Measurements from ENCODE around the gene PLD5. TPM values are rescaled to one million over a fixed set of nuclear protein-coding genes. Genes with fewer than 3 reads are reported as not detected.

Gene PLD5
- total and polyA plus RNA-seq, 3 experiments from 2014 or later = not detected

DNA sequence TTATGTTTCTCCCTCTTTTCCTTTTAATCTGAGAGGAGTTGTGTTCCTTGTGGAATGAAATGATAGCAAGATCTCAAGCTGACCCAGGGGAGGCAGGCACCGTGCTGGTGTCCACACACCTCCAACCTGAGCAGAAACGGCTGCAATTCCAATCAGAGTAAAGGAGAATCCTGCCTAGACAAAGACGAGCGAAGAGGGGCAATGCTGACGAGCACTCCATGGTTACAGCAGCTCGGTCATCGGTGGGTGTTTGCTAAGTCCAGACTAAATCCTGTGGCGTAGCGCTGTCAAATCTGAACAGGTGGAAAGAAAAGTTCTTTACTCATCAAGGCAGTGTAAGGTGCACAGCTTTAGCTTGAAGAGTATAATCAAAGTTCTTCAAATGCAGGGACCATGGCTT lies 74.8 kb downstream of the PLD5 start:
- Mint-ChIP-seq H3K4me1 (no peaks in the 10 kb centered on the region), H3K27ac (no peak overlapping the region), H3K36me3 (no peaks in the 10 kb centered on the region), H3K4me3 (no peak overlapping the region), H3K27me3 (peaks cover 7 to 16% of the 10 kb centered on the region in 2 donors), H3K9me3 (no peaks in the 10 kb centered on the region)
- H3K36me3 ChIP-seq (ENCODE audit: insufficient read depth, low read length) = no peaks in the 10 kb centered on the region
- POLR2A ChIA-PET = no interaction called here
- H3K9me3 ChIP-seq (ENCODE audit: low read length) = no peaks in the 10 kb centered on the region
- H3K27ac ChIP-seq (ENCODE audit: low read depth, low read length) = no peak overlapping the region
- no peaks in the 10 kb centered on the region for H3K27me3 ChIP-seq (ENCODE audit: insufficient read depth, low read length, poor library complexity, severe bottlenecking)
- CTCF ChIA-PET = no interaction called here
- H3K4me1 ChIP-seq (ENCODE audit: insufficient read depth, low read length) = no peaks in the 10 kb centered on the region
- H3K4me3 ChIP-seq (ENCODE audit: low read length) = no peak overlapping the region
- DNase-seq = no peak

DNA sequence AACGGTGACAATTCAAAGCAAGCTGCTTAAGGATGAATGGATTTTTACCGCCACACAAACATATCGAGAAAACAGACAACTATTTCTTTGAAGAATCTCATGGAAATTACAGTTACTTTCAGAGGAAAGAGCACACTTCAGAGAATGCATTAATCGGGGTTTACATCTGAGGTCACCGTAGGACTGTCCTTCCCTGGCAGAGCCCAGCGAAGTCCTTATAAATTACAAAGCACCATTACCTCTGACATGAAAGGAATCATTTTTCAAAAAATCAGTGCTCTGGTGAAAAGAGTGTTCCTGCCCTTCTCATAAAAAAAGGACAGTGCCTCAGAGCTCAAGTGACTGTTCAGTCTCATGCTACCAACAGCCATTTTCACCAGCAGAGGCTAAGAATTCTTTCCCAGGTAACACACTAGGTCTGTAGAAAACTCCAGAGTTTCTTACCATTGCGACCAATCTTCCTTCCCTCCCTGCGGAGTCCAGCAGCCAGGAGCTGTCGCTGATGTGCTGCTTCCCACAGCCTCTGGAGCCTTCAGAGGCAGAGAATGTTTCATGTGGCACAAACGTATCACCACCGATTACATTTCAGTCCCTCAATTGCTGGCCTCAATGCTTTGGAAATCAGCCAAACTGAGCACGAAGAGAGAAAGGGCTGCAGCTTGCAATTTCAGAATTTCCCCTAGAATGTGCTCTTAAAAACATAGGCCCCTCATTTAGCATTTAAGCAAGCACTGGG lies 75.4 kb downstream of the PLD5 start:
- H3K27ac Mint-ChIP-seq = no peak overlapping the region
- no peak for DNase-seq
- Histone ChIP-seq H3K9me3 (ENCODE audit: low read length) (no peaks in the 10 kb centered on the region), H3K4me3 (ENCODE audit: low read length) (no peak overlapping the region), H3K36me3 (ENCODE audit: insufficient read depth, low read length) (no peaks in the 10 kb centered on the region), H3K27me3 (ENCODE audit: insufficient read depth, low read length, poor library complexity, severe bottlenecking) (no peaks in the 10 kb centered on the region), H3K27ac (ENCODE audit: low read depth, low read length) (no peak overlapping the region), H3K4me1 (ENCODE audit: insufficient read depth, low read length) (no peaks in the 10 kb centered on the region)
- H3K4me3 Mint-ChIP-seq = no peak overlapping the region
- peaks cover 7 to 16% of the 10 kb centered on the region in 2 donors for H3K27me3 Mint-ChIP-seq
- no peaks in the 10 kb centered on the region for H3K9me3 Mint-ChIP-seq
- CTCF ChIA-PET = no interaction called here
- H3K4me1 Mint-ChIP-seq = no peaks in the 10 kb centered on the region
- H3K36me3 Mint-ChIP-seq = no peaks in the 10 kb centered on the region
- POLR2A ChIA-PET = no interaction called here

DNA sequence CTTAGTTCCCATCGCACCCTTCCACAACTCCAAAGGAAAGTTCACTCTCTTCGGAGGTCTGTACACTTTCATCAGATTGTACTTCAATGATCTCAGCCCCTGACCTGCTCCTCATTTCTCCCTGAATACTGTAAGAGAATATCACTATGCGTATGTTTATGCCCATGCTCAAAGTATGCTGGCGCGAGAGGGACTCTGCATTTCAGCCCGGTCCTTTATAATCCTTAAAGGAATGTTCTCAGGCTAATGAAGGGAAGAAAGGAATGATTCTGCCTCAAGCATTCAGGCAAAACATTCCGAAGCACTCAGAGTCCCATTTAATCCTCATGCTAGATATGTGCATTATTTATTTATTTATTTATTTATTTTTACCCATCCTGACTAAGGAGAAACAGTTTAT lies 76.8 kb downstream of the PLD5 start:
- peaks cover 7 to 16% of the 10 kb centered on the region in 2 donors for H3K27me3 Mint-ChIP-seq
- CTCF ChIA-PET = no interaction called here
- Histone ChIP-seq H3K4me1 (ENCODE audit: insufficient read depth, low read length) (no peaks in the 10 kb centered on the region), H3K9me3 (ENCODE audit: low read length) (no peaks in the 10 kb centered on the region), H3K4me3 (ENCODE audit: low read length) (no peak overlapping the region), H3K27ac (ENCODE audit: low read depth, low read length) (no peak overlapping the region), H3K27me3 (ENCODE audit: insufficient read depth, low read length, poor library complexity, severe bottlenecking) (no peaks in the 10 kb centered on the region), H3K36me3 (ENCODE audit: insufficient read depth, low read length) (no peaks in the 10 kb centered on the region)
- H3K36me3 Mint-ChIP-seq = no peaks in the 10 kb centered on the region
- no peak overlapping the region for H3K4me3 Mint-ChIP-seq
- no peak overlapping the region for H3K27ac Mint-ChIP-seq
- no peaks in the 10 kb centered on the region for H3K4me1 Mint-ChIP-seq
- POLR2A ChIA-PET = no interaction called here
- no peak for DNase-seq
- H3K9me3 Mint-ChIP-seq = no peaks in the 10 kb centered on the region

DNA sequence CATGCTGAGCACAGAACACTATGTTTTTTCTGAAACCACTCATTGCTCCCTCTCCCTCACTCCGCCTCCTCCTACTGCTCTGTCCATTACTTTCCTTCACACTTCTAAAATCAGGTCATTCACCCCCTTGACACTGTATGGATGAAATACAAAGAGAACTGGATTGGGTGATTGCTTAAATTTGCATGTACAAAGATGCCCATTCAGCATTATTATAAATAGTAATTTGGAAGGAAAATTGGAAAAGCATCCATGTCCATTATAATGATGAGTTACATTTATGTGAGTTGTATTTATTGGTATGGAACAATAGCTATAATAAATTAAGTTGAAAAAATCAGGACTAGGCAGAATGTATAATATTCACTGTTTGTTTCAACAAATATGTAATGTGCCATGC lies 83.7 kb downstream of the PLD5 start:
- Histone ChIP-seq H3K4me1 (ENCODE audit: insufficient read depth, low read length) (no peaks in the 10 kb centered on the region), H3K27me3 (ENCODE audit: insufficient read depth, low read length, poor library complexity, severe bottlenecking) (no peaks in the 10 kb centered on the region), H3K36me3 (ENCODE audit: insufficient read depth, low read length) (no peaks in the 10 kb centered on the region), H3K4me3 (ENCODE audit: low read length) (no peak overlapping the region), H3K9me3 (ENCODE audit: low read length) (no peaks in the 10 kb centered on the region), H3K27ac (ENCODE audit: low read depth, low read length) (no peak overlapping the region)
- no peaks in the 10 kb centered on the region for H3K36me3 Mint-ChIP-seq
- DNase-seq = no peak
- ChIA-PET POLR2A (no interaction called here), CTCF (no interaction called here)
- no peaks in the 10 kb centered on the region for H3K4me1 Mint-ChIP-seq
- peaks cover 2 to 4% of the 10 kb centered on the region in 2 donors for H3K27me3 Mint-ChIP-seq
- no peaks in the 10 kb centered on the region for H3K9me3 Mint-ChIP-seq
- no peak overlapping the region for H3K27ac Mint-ChIP-seq
- no peak overlapping the region for H3K4me3 Mint-ChIP-seq

DNA sequence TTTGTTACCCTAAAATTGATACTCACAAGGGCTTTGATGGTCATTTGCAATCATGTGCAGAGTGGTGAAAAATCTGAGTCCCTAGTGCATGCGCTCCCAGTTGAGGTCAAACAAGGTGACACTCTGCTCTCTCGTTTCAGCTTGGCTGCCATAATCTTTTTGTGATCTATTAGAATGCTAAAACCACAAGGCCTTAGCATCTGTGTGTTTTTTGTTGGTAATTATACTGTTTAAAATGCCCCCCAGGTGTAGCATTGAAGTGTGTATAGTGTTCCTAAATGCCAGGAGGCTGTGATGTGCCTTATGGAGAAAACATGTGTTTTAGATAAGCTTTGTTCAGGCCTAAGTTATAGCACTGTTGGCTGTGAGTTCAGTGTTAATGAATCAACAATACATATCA lies 89.3 kb downstream of the PLD5 start:
- H3K4me1 Mint-ChIP-seq = no peaks in the 10 kb centered on the region
- peaks cover 0 to 5% of the 10 kb centered on the region in 2 donors for H3K27me3 Mint-ChIP-seq
- Histone ChIP-seq H3K9me3 (ENCODE audit: low read length) (no peaks in the 10 kb centered on the region), H3K4me1 (ENCODE audit: insufficient read depth, low read length) (no peaks in the 10 kb centered on the region), H3K27ac (ENCODE audit: low read depth, low read length) (no peak overlapping the region), H3K36me3 (ENCODE audit: insufficient read depth, low read length) (no peaks in the 10 kb centered on the region), H3K27me3 (ENCODE audit: insufficient read depth, low read length, poor library complexity, severe bottlenecking) (no peaks in the 10 kb centered on the region), H3K4me3 (ENCODE audit: low read length) (no peak overlapping the region)
- POLR2A ChIA-PET = no interaction called here
- no peaks in the 10 kb centered on the region for H3K36me3 Mint-ChIP-seq
- H3K4me3 Mint-ChIP-seq = no peak overlapping the region
- H3K27ac Mint-ChIP-seq = no peak overlapping the region
- CTCF ChIA-PET = no interaction called here
- no peak for DNase-seq
- peaks cover 0 to 5% (median 0%) of the 10 kb centered on the region in 5 donors for H3K9me3 Mint-ChIP-seq

- ChIA-PET CTCF (no interaction called here), POLR2A (no interaction called here)
- Histone ChIP-seq H3K27ac (ENCODE audit: low read depth, low read length) (no peak overlapping the region), H3K27me3 (ENCODE audit: insufficient read depth, low read length, poor library complexity, severe bottlenecking) (no peaks in the 10 kb centered on the region), H3K36me3 (ENCODE audit: insufficient read depth, low read length) (no peaks in the 10 kb centered on the region), H3K4me1 (ENCODE audit: insufficient read depth, low read length) (no peaks in the 10 kb centered on the region), H3K9me3 (ENCODE audit: low read length) (no peaks in the 10 kb centered on the region), H3K4me3 (ENCODE audit: low read length) (no peak overlapping the region)
- no peak for DNase-seq
- H3K9me3 Mint-ChIP-seq = peaks cover 0 to 5% (median 0%) of the 10 kb centered on the region in 5 donors
- H3K36me3 Mint-ChIP-seq = no peaks in the 10 kb centered on the region
- no peak overlapping the region for H3K27ac Mint-ChIP-seq
- no peak overlapping the region for H3K4me3 Mint-ChIP-seq
- no peaks in the 10 kb centered on the region for H3K4me1 Mint-ChIP-seq
- H3K27me3 Mint-ChIP-seq = peaks cover 0 to 3% of the 10 kb centered on the region in 2 donors
These were observed 91.9 kb downstream of the PLD5 start for GRCh38 chr1:242432491-242433095.

GRCh38 chr1:242431786-242432185 lies 92.7 kb downstream of the PLD5 start:
- Mint-ChIP-seq H3K9me3 (peaks cover 0 to 5% (median 0%) of the 10 kb centered on the region in 5 donors), H3K4me3 (no peak overlapping the region), H3K4me1 (no peaks in the 10 kb centered on the region), H3K27me3 (peaks cover 0 to 3% of the 10 kb centered on the region in 2 donors), H3K27ac (no peak overlapping the region), H3K36me3 (no peaks in the 10 kb centered on the region)
- H3K4me3 ChIP-seq (ENCODE audit: low read length) = no peak overlapping the region
- H3K9me3 ChIP-seq (ENCODE audit: low read length) = no peaks in the 10 kb centered on the region
- no peak for DNase-seq
- no peaks in the 10 kb centered on the region for H3K4me1 ChIP-seq (ENCODE audit: insufficient read depth, low read length)
- CTCF ChIA-PET = no interaction called here
- H3K27me3 ChIP-seq (ENCODE audit: insufficient read depth, low read length, poor library complexity, severe bottlenecking) = no peaks in the 10 kb centered on the region
- POLR2A ChIA-PET = no interaction called here
- no peak overlapping the region for H3K27ac ChIP-seq (ENCODE audit: low read depth, low read length)
- H3K36me3 ChIP-seq (ENCODE audit: insufficient read depth, low read length) = no peaks in the 10 kb centered on the region

DNA sequence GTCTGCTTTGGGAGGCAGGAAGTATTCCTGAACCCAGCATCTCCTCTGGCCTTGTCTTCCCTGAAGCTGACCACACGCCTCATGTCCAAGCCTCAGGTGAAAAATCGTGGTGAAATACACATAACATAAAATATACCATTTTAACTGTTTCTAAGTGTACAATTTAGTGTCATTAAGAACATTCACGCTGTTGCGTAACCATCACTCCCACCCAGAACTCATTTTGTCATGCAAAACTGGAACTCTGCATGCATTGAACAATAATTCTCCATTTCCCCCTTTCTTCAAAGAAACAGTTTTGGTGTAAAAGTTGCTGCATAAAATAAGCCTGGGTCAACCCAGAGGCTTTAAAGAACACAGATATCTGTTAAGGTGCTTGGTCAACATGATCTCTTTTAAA lies 93.5 kb downstream of the PLD5 start:
- Histone ChIP-seq H3K4me3 (ENCODE audit: low read length) (no peak overlapping the region), H3K27ac (ENCODE audit: low read depth, low read length) (no peak overlapping the region), H3K27me3 (ENCODE audit: insufficient read depth, low read length, poor library complexity, severe bottlenecking) (no peaks in the 10 kb centered on the region), H3K9me3 (ENCODE audit: low read length) (no peaks in the 10 kb centered on the region), H3K4me1 (ENCODE audit: insufficient read depth, low read length) (no peaks in the 10 kb centered on the region), H3K36me3 (ENCODE audit: insufficient read depth, low read length) (no peaks in the 10 kb centered on the region)
- ChIA-PET CTCF (no interaction called here), POLR2A (no interaction called here)
- no peak for DNase-seq
- Mint-ChIP-seq H3K4me1 (no peaks in the 10 kb centered on the region), H3K36me3 (no peaks in the 10 kb centered on the region), H3K27ac (no peak overlapping the region), H3K4me3 (no peak overlapping the region), H3K9me3 (peaks cover 0 to 5% (median 0%) of the 10 kb centered on the region in 5 donors), H3K27me3 (peaks cover 0 to 3% of the 10 kb centered on the region in 2 donors)

Measured in CD8-positive, alpha-beta memory T cell (primary cell).